GM12864 (cell line): ENCODE measurements around the gene SEC61A1.

Experiments used
- DNase-seq: peaks from one replicate; pipeline ENCODE4 v3.0.0-alpha.2; 2011; ENCODE audit warnings: low read depth
- H3K4me3 ChIP-seq: 2 replicates; pipeline ENCODE4 v1.5.1; 2011; ENCODE audit warnings: mild to moderate bottlenecking, low read depth, low read length, control low read depth
- TF ChIP-seq, protein P1 (sequence below): IDR thresholded peaks from 2 replicates; pipeline ENCODE4 v1.5.1; 2011; ENCODE audit warnings: low read depth, mild to moderate bottlenecking, moderate library complexity, low read length, control low read depth, inconsistent platforms; ENCODE audit errors: missing control alignments

SEC61A1 gene

GRCh38 chr3:128051837-128052594 lies at the start of gene SEC61A1:
Gene SEC61A1 (plus strand): TSS chr3:128052437. CDS start chr3:128052553, 116 bp downstream.
- peak within 1 kb of the TSS; percentile 83 for H3K4me3 ChIP-seq
- DNase-seq: peak; percentile 79
- TF ChIP-seq, protein P1, sequence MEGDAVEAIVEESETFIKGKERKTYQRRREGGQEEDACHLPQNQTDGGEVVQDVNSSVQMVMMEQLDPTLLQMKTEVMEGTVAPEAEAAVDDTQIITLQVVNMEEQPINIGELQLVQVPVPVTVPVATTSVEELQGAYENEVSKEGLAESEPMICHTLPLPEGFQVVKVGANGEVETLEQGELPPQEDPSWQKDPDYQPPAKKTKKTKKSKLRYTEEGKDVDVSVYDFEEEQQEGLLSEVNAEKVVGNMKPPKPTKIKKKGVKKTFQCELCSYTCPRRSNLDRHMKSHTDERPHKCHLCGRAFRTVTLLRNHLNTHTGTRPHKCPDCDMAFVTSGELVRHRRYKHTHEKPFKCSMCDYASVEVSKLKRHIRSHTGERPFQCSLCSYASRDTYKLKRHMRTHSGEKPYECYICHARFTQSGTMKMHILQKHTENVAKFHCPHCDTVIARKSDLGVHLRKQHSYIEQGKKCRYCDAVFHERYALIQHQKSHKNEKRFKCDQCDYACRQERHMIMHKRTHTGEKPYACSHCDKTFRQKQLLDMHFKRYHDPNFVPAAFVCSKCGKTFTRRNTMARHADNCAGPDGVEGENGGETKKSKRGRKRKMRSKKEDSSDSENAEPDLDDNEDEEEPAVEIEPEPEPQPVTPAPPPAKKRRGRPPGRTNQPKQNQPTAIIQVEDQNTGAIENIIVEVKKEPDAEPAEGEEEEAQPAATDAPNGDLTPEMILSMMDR: no peak

GRCh38 chr3:128004661-128005060 lies 47.6 kb upstream of the SEC61A1 start:
- TF ChIP-seq, protein P1: no peak
- no peak for DNase-seq
- H3K4me3 ChIP-seq: no peak overlapping the region

- DNase-seq: no peak
- no peak overlapping the region for H3K4me3 ChIP-seq
- TF ChIP-seq, protein P1: no peak
Measured at GRCh38 chr3:128006061-128007032, 45.9 kb upstream of the SEC61A1 start.

DNA sequence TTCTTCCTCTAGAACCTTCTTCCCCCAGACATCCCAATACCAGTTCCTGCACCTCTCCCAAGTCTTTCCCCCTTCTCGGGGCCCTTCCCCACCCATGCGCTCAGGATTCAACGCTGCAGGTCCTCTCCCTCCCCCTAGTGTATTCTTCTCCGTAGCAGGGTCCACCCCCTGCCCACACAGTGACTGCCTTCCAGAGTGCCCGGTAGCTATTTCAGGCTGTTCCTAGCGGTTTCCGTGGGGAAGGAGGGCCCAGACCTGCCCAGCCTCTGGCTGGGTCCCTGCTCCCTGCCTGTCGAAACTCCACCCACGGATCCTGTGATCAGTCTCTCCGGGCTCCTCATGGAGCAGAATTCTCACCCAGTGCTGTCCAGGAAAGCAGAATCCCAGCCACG lies 45.2 kb upstream of the SEC61A1 start:
- TF ChIP-seq, protein P1: no peak
- DNase-seq: no peak
- H3K4me3 ChIP-seq: no peak overlapping the region

GRCh38 chr3:128009952-128010846 lies 42.0 kb upstream of the SEC61A1 start:
- H3K4me3 ChIP-seq: no peak overlapping the region
- TF ChIP-seq, protein P1: no peak
- DNase-seq: no peak

DNA sequence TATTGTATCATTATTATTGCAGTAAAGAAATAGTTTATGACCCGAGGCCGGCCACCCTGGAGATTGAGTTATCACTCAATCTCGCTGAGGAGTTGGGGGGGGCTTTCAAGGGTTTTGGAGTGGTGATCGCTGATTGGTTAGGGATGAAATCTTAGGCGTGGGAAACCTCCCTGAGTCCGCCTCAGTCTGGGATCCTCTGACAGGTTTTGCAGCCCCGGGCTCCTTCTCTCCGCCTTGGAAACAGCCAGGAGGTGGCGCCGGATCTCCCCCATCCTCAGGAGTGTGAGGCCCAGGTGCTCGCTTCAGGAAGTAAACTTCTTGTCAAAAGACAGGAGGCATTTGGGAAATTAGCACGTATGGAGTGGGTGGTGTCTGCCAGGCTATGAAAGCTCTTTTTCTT lies 41.1 kb upstream of the SEC61A1 start:
- H3K4me3 ChIP-seq: no peak overlapping the region
- no peak for DNase-seq
- TF ChIP-seq, protein P1: peak; percentile 49
